GM12892 (cell line): Measurements from ENCODE around the gene ERBB4.
"Not testable (repeated sequence)": the region's sequence is repeated elsewhere in the genome, so short reads cannot be mapped to it uniquely, and the experiment has no call there.

Source experiments
- DNase-seq: peaks from one replicate; pipeline ENCODE4 v3.0.0; 2011; ENCODE audit not compliant: insufficient read length
- FAIRE-seq: peaks from 2 replicates; lab custom pipeline; 2011; peaks lifted over from hg19 to GRCh38; lab: Jason Lieb, UNC
- POLR2A ChIP-seq: IDR thresholded peaks from 2 replicates; pipeline ENCODE4 v1.6.1; 2011; ENCODE audit warnings: low read depth, low read length, control low read depth
- POLR2AphosphoS5 ChIP-seq: IDR thresholded peaks from 2 replicates; pipeline ENCODE4 v1.6.1; 2011; ENCODE audit warnings: low read depth, low read length, control low read depth
- TAF1 ChIP-seq: IDR thresholded peaks from 2 replicates; pipeline ENCODE4 v1.6.1; 2011; ENCODE audit warnings: low read depth, mild to moderate bottlenecking, control low read depth, low read length, borderline replicate concordance

The ERBB4 gene

DNA sequence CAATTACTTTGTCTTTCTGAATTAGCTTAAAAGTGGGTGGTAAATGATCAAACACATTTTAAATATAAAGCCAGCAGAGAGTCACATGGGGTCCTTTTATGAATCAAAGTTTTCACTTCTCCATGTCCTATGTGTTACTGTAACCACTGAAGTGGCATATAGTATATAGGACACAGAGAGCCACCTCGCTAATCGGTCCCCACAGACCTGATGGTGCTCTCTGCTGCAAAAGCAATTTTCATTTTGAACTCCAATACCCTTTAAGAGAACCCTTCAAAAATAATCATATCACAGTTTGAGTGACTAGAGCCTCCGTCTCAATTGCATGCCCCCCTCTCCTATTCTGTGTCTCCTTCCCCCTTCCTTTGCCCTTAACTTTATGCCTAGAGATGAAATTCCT lies 272.8 kb downstream of the ERBB4 start:
- FAIRE-seq: no peak
- TF ChIP-seq TAF1: no peak
- no peak for TF ChIP-seq POLR2AphosphoS5
- no peak for TF ChIP-seq POLR2A
- DNase-seq: no peak

DNA sequence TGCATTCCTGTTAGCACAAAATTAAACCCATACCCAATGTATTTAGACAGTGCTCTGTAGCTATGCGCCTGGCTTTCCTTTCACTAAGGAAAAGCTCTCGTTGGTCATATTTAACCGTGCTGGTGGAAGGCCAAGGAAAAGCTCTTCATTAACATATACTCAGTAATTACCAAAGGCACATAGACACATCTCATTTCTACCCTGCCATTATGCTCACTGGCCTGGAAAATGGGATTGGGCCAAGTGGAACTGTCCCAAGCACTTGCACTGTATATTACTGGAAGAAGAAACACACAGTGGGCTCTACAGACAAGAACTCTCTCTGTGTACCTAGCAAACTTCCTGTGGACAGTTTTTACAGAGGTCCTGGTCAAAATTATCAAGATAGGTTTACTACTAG lies 274.4 kb downstream of the ERBB4 start:
- DNase-seq (no peak), FAIRE-seq (no peak)
- TF ChIP-seq TAF1 (no peak), POLR2AphosphoS5 (no peak), POLR2A (no peak)

DNA sequence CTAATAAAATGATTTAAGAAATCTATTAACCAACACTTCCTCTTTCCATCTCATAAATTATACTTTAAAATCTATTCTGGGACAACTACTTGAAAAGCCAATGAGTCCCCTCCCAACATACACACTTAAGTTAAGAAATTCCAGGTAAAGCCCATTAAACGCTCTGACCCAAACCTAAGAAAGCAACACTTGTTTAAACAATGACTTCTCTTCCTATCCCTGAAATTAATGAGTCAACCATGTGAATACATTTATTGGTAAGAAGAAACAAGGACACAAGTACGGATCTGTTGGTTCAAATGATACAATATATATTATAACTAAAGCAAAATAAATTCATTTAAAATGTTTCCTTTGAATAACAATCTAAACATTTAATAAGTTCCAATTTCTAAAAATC lies 279.4 kb downstream of the ERBB4 start:
- no peak for TF ChIP-seq POLR2AphosphoS5
- no peak for TF ChIP-seq TAF1
- no peak for TF ChIP-seq POLR2A
- FAIRE-seq: no peak
- DNase-seq: no peak

DNA sequence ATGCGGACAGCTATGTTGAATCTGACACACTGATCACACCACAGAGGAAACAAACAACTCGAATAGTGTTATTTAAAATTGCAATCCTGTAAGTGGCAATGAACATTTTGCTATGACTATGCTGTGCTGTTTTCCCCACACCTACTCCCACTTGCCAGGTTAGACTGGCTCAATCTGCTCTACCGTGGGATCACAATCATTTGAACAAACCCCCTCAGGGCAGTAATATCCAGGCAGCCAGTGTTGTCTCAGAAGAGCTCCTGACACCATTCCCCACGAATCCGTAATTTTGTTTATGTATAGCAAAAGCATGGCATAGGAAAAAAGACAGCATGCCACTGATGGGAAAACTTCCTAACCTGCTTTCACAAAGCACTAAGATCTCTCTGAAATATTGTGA lies 284.3 kb downstream of the ERBB4 start:
- TF ChIP-seq POLR2A (no peak), POLR2AphosphoS5 (no peak), TAF1 (no peak)
- no peak for FAIRE-seq
- DNase-seq: no peak

DNA sequence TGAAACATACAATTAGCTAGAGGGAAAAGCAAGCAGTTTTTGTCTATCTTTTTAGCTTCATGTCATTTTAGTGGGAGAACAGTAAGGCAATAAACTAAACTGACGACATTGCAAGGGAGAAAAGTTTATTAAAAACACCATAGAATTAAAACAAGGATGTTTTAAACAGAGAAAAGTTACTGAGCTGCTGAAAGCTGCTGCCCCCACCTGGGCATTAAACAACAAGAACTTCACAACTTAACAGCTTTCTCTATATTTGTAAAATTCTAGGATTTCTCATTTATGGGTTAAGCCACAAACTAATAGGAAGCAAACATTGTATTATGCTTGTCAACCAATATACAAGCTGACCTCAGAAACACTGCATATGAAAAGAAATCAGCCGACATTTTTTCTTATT lies 289.2 kb downstream of the ERBB4 start:
- no peak for FAIRE-seq
- TF ChIP-seq TAF1: no peak
- TF ChIP-seq POLR2AphosphoS5: no peak
- TF ChIP-seq POLR2A: no peak
- DNase-seq: no peak

DNA sequence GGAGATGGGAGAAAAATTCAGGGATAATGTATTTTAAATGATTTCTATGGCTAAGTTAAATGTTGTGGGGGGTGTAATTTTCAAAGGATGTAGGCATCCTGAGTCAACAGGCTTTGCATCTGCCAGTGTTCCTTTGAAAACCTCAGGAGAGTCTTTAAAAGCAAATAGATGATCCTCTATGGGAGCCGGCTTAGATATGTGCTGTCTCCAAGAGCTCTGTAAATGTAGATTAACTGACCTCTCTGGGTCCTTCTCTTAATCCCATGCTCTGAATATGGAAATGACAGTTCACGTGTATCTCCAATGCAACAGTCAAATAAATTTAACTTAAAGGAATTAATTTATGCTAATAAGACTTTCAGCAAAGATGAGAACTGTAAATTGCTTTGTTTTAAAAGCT lies 292.7 kb downstream of the ERBB4 start:
- DNase-seq (no peak), FAIRE-seq (no peak)
- TF ChIP-seq TAF1 (no peak), POLR2AphosphoS5 (no peak), POLR2A (no peak)

DNA sequence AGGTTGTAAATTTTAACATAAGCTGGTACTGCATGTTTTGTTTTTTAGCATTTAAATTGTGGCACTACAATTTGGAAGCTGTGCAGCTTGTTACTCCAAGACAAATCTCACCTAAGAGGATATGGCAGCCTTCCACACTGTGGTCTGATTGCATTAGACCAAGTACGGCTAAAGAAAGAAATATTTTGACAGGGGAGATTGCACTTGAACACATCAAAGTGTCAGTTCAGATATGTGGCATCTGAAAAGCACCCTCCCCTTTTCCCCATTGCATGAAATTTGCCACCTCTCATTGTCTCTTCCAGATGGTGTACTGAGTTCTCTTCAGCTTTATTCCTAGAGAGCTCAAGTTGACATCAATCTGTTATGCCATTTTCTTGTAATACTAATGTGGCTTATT lies 295.9 kb downstream of the ERBB4 start:
- FAIRE-seq (no peak), DNase-seq (no peak)
- TF ChIP-seq POLR2A (no peak), TAF1 (no peak), POLR2AphosphoS5 (no peak)

DNA sequence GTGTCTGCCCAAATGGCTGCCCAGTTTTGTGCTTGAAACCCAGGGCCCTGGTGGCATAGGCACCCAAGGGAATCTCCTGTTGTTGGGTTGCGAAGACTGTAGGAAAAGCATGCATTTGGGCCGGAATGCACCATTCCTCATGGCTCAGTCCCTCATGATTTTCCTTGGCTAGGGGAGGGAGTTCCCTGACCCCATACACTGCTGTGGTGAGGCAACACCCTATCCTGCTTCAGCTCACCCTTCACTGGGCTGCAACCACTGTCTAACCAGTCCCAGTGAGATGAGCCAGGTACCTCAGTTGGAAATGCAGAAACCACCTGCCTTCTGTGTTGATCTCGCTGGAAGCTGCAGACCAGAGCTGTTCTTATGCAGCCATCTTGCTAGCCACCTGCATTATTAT lies 300.4 kb downstream of the ERBB4 start:
- not testable (repeated sequence) for DNase-seq, FAIRE-seq

DNA sequence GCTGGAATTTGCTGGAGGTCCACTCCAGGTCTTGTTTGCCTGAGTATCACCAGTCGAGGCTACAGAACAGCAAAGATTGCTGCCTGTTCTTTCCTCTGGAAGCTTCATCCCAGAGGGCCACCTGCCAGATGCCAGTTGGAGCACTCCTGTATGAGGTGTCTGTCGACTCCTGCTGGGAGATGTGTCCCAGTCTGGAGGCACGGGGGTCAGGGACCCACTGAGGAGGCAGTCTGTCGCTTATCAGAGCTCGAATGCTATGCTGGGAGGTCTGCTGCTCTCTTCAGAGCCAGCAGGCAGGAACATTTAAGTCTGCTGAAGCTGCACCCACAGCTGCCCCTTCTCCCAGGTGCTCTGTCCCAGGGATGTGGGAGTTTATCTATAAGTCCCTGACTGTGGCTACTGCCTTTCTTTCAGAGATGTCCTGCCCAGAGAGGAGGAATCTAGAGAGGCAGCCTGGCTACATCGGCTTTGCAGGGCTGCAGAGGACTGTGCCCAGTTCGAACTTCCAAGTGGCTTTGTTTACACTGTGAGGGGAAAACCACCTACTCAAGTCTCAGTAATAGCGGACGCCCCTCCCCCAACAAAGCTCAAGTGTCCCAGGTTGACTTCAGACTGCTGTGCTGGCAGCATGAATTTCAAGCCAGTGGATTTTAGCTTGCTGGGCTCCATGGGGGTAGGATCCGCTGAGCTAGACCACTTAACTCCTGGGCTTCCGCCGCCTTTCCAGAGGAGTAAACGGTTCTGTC lies 301.1 kb downstream of the ERBB4 start:
- TF ChIP-seq POLR2AphosphoS5 (no peak), POLR2A (no peak), TAF1 (no peak)

DNA sequence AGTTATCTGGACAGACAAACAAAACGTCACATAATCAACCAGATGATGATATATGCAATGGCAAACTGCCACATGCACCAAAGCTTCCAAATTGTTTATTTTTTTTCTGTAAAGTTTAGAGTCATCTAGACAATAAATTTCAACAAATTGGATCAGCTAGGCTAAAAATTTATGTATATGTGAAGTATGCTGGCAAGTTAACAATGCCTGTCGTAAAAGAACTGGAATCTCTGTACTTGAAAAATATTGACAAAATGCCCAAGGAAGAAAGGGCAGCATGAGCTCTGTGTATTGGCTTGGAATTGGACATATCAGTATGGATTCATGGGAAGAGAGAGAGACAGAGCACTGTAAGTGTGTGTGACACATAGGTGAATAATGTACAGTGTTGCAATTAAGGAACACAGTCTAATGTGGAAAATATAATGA lies 309.8 kb downstream of the ERBB4 start:
- FAIRE-seq (no peak), DNase-seq (no peak)
- no peak for TF ChIP-seq TAF1
- TF ChIP-seq POLR2A: no peak
- no peak for TF ChIP-seq POLR2AphosphoS5

More for the DNA sequence above, 301.1 kb downstream of the ERBB4 start:
- FAIRE-seq (no peak), DNase-seq (no peak)

DNA sequence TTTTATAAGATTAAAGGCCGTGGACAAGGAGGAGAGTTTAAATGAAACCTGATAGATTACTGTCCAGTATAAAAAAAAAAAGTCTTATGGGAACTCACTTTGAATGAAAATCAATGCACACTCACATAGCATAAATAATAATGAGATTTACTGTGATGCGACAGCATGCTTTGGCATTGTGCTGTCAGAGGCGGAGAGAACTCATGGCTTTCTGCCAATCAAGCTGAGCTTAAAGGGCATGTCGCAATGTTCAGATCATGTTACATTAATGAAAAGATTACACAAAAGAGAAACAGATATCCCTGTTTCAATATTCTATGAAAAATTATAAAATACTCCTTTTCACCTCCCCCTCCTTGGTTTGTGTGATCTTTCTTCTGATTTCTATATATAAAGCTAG lies 310.8 kb downstream of the ERBB4 start:
- TF ChIP-seq POLR2AphosphoS5 (no peak), TAF1 (no peak), POLR2A (no peak)
- DNase-seq (no peak), FAIRE-seq (no peak)

DNA sequence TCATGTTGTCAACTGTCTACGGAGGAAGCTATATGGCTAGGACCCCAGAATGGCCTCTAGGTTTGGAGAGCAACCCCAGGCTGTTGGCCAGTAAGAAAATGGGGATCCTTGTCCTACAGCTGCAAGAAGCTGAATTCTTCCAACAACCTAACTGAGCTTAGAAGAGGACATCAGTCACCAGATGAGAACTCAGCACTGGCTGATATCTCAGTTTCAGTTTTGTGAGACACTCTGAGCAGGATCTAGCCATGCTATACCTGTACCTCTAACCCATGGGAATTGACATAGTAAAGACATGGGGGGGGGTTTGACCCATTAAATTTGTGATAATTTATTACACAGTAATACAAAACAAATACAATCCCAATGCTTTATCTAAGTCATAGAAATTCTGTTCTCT lies 312.5 kb downstream of the ERBB4 start:
- DNase-seq: no peak
- TF ChIP-seq TAF1 (no peak), POLR2AphosphoS5 (no peak), POLR2A (no peak)
- FAIRE-seq: no peak
